ENCODE results near the gene TSPEAR.

TSPEAR gene

GRCh38 chr21:44524414-44525371, 186.7 kb downstream of the TSPEAR start:
- no peak for DNase-seq

- no peak for DNase-seq
Observed at GRCh38 chr21:44523567-44524413, 187.6 kb downstream of the TSPEAR start.

GRCh38 chr21:44522753-44523204, 188.6 kb downstream of the TSPEAR start:
- no peak for DNase-seq

GRCh38 chr21:44521928-44522752, 189.2 kb downstream of the TSPEAR start:
- DNase-seq = no peak

GRCh38 chr21:44521301-44521927, 190.0 kb downstream of the TSPEAR start:
- DNase-seq = no peak

GRCh38 chr21:44520326-44521300, 190.8 kb downstream of the TSPEAR start:
- no peak for DNase-seq

GRCh38 chr21:44519346-44520325, 191.7 kb downstream of the TSPEAR start:
- DNase-seq = no peak

GRCh38 chr21:44518686-44519085, 192.7 kb downstream of the TSPEAR start:
- no peak for DNase-seq

GRCh38 chr21:44517175-44517899, 194.0 kb downstream of the TSPEAR start:
- no peak for DNase-seq

- no peak for DNase-seq
Observed at GRCh38 chr21:44516828-44517174, 194.6 kb downstream of the TSPEAR start.

- no peak for DNase-seq
Observed at GRCh38 chr21:44516342-44516741, 195.0 kb downstream of the TSPEAR start.

GRCh38 chr21:44515359-44516165, 195.8 kb downstream of the TSPEAR start:
- no peak for DNase-seq

GRCh38 chr21:44514746-44515358, 196.5 kb downstream of the TSPEAR start:
- peak; percentile 37 for DNase-seq

- no peak for DNase-seq
Observed at GRCh38 chr21:44514218-44514520, 197.2 kb downstream of the TSPEAR start.

- no peak for DNase-seq
Observed at GRCh38 chr21:44513389-44514217, 197.8 kb downstream of the TSPEAR start.

- no peak for DNase-seq
Observed at GRCh38 chr21:44512496-44513388, 198.6 kb downstream of the TSPEAR start.
